Activated naive CD8-positive, alpha-beta T cell (primary cell): Measurements from ENCODE around the gene NECTIN4.
A peak's percentile ranks its signal among the peaks of the same experiment; 100 is the strongest.

Source experiments
- H3K27ac Mint-ChIP-seq: one replicate; pipeline ENCODE4 v1.8.0; 2021; ENCODE audit warnings: mixed read lengths
- H3K27me3 Mint-ChIP-seq: one replicate; pipeline ENCODE4 v1.8.0; 2021; ENCODE audit warnings: mixed read lengths
- H3K36me3 Mint-ChIP-seq: one replicate; pipeline ENCODE4 v1.8.0; 2021; ENCODE audit warnings: mixed read lengths
- H3K4me1 Mint-ChIP-seq: one replicate; pipeline ENCODE4 v1.8.0; 2021; ENCODE audit warnings: low read depth, mixed read lengths
- H3K4me3 Mint-ChIP-seq: one replicate; pipeline ENCODE4 v1.8.0; 2021; ENCODE audit warnings: mild to moderate bottlenecking, mixed read lengths
- H3K9me3 Mint-ChIP-seq: one replicate; pipeline ENCODE4 v1.8.0; 2021; ENCODE audit warnings: low read depth, mixed read lengths

NECTIN4 gene

DNA sequence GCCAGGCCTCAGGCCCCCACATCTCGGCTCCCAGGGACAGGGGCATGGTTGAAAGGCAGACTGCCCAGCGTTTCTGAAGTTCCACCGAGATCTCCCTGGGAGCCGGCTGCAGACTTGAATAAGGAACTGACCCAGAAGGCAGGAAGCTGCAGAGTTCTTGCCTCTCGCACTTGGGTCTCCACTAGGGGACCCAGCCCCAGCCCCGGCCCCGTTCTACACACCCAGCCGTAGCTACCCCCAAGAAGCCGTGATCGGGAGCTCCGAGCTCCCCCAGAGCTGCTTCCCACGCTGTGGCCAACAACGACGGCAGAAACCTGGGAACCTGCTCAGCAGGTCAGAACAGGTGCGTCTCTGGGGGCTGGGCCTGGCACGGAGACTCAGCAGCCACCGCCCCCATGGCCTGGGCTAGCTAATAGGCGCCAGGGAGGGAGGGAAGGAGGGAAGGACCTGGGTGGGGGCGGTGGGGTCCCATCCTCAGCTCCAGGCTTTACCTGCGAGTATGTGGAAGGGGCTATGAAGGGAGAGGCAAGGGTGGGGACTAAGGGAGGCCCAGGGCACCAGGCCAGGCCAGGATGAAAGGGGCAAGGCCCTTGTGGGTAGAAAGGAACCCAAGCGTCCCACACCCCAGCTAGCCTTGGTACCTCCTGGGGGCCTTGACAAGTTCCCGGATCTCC is at the start of gene NECTIN4:
Gene NECTIN4 (minus strand): TSS at position 308 of the 674 bp plus-strand sequence. CDS start 262 bp downstream, at position 46.
- H3K36me3 Mint-ChIP-seq: no peaks in the 10 kb centered on the region
- no peaks in the 10 kb centered on the region for H3K9me3 Mint-ChIP-seq
- H3K4me3 Mint-ChIP-seq: no peak within 1 kb of the TSS
- H3K27me3 Mint-ChIP-seq: no peaks in the 10 kb centered on the region
- H3K4me1 Mint-ChIP-seq: peaks cover 36% of the 10 kb centered on the region
- H3K27ac Mint-ChIP-seq: peak within 1 kb of the TSS; percentile 11

DNA sequence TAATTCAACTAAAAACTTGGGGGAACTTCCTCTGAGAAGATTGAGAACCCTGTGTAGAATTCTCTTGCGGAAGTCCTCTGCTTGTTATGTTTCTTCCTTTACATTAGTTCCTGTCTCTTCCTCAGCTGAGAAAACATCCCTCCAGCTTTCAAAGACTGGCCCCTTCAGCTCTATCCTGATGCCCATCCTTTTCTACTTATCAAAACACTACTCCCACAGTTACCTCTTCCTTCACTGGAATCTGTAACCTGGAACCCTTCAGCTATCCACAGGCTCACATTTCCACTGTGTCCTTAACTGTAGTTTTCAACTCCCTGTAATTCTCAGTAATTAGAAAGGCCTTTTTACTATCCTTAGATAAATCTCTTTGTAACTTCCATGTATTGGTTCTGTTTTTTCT is 49.1 kb upstream of the NECTIN4 start:
- peak overlapping the region; percentile 17 for H3K27ac Mint-ChIP-seq
- H3K9me3 Mint-ChIP-seq: no peaks in the 10 kb centered on the region
- no peaks in the 10 kb centered on the region for H3K27me3 Mint-ChIP-seq
- H3K4me1 Mint-ChIP-seq: peaks cover 5% of the 10 kb centered on the region
- H3K36me3 Mint-ChIP-seq: no peaks in the 10 kb centered on the region
- H3K4me3 Mint-ChIP-seq: no peak overlapping the region

DNA sequence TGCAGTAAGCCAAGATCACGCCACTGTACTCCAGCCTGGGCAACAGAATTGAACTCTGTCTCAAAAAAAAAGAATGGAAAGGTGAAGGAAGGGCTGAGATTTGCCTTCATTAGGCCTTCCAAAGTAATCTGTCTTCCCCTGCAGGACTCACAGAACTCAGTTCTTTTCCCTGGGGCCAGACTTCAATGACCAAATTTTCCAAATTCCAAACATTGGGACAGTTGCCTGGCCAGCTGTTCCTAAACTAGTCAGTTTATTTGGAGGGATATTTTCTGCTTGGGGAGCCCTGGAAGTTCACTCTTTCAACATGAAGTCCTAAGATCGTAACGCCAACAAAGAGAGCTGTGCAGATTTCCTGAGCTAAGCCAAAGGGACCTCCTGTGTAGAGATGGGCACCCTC is 48.5 kb upstream of the NECTIN4 start:
- Mint-ChIP-seq H3K27me3 (no peaks in the 10 kb centered on the region), H3K9me3 (no peaks in the 10 kb centered on the region), H3K4me1 (peaks cover 5% of the 10 kb centered on the region), H3K36me3 (no peaks in the 10 kb centered on the region), H3K27ac (no peak overlapping the region), H3K4me3 (no peak overlapping the region)

DNA sequence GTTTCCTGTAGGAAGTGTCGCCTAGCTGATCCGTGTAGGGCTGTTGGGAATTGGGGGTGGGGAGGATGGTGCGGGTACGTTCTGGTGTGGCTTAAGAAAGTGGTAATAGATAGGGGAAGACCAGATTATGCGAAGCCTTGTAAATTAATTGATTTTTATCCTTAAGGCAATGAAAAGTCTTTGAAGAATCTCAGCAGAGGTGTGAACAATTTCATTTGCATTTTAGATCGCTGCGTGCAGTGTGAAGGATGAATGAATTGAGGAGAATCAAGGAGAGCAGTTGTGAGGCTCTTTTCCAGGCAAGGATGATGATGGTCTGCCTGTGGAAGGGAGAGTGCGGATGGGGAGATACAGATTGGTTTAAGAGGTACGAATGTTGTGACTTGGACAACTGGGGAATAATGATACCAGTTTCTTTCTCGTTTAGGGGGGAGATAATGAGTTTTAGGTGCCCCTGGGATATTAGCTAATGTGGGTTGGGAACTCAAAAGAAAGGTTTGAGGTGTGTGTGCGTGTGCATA is 43.9 kb upstream of the NECTIN4 start:
- Mint-ChIP-seq H3K27me3 (no peaks in the 10 kb centered on the region), H3K9me3 (no peaks in the 10 kb centered on the region), H3K4me3 (no peak overlapping the region), H3K4me1 (peaks cover 40% of the 10 kb centered on the region), H3K27ac (no peak overlapping the region), H3K36me3 (peaks cover 4% of the 10 kb centered on the region)

DNA sequence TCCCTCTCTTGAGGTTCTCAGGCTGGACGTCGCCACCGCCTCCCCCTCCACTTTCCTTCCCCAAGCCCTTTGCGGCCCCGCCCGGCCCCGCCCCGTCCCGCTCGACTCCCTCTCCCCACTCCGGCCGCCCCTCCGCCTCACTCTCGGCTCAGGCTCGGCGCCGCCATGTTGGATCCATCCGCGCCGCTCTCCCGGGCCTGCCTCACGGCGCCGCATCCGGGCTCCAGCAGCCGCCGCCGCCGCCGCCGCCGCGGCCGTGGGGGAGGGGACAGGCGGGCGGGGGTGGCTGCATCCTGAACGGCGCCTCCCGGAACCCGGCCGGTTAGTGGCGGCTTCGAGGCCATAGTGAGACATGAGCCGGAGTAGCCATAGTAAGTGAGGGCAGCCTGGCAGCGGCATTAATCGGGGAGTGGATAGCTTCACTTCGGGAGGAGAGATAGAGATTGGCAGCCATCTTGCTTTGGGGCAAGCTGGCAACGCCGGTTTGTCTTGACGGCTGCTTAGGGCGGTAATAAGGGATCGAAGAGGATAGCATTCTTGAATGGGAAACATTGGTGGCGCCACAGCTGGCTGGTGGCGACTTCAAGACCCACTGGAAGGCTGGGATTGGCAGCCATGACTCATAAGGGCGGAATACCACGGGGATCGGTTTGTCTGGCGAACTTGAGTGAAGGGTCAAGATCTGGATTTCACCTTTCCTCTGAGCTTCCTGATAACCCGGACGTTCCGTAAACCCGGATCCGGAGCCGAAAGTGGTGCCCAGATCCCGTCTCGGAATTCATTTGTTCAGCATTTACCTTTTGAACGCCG is 43.3 kb upstream of the NECTIN4 start, which contains the start of gene DEDD:
Gene DEDD (minus strand): TSS at position 258 of the 810 bp plus-strand sequence. CDS start 8,205 bp downstream, outside the sequence.
- no peaks in the 10 kb centered on the region for H3K9me3 Mint-ChIP-seq
- no peaks in the 10 kb centered on the region for H3K27me3 Mint-ChIP-seq
- no peak within 1 kb of the TSS for H3K4me3 Mint-ChIP-seq
- H3K36me3 Mint-ChIP-seq: peaks cover 4% of the 10 kb centered on the region
- H3K27ac Mint-ChIP-seq: peak within 1 kb of the TSS; percentile 97
- peaks cover 46% of the 10 kb centered on the region for H3K4me1 Mint-ChIP-seq

DNA sequence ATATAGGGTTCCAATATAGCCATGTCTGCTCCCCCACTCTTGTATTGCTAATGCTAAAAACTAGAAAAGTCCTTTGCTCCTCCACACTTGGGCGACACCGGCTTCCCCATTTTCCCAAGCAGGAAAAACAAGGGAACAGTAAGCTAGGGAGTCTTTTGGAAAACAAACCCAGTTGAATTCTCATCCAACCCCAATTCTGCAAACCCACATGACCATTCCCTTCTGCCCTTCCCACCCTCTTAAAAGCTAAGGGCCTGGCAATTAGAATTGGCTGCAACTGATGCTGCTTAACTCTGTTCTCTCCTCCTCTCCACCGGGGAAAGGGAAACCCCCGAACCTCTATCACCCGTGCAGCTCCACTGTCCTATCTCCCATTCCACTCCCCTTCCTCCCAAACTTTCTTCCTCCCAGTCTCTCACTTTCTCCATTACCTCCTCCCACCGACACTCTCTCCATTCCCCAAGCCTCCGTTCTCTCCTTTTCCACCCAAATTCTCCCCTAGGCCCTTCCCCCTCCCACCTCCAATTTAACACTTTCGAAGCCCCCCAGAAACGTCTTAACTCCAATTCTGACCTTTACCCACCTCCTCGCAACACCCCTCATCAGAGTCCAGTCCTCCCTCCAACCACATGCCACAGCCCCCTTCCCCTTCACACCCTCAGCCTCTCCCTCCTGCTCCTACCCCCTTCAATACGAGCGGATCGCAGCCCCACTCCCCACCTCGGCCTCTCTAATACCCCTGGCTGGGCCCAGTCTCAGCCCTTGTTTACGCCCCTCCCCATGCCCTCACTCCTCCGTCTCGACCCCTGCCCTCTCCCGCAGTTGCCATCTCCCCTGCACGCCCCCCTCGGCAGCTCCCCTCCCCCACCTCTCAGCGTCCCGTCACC is 42.4 kb upstream of the NECTIN4 start:
- Mint-ChIP-seq H3K36me3 (peaks cover 5% of the 10 kb centered on the region), H3K4me1 (peaks cover 54% of the 10 kb centered on the region), H3K4me3 (no peak overlapping the region), H3K27me3 (no peaks in the 10 kb centered on the region), H3K9me3 (no peaks in the 10 kb centered on the region), H3K27ac (peak overlapping the region; percentile 97)

DNA sequence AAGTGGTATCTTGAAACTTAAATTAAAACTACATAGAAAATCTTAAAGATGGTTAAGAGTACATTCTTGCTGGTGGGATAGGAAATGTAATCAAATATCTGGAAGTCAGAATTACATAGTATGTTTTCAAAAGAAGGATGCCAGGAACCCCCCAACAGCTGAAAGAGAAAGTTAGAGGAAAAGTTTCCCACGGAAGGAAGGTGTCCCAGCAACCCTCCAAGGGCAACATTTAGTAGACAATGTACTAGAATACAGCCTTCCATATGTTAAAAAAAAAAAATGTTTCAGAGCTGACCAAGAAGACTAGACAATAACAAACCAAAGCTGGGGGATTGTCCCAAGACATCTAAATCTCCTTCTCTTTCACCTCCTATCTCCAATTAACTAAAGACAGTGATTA is 40.9 kb upstream of the NECTIN4 start:
- no peaks in the 10 kb centered on the region for H3K9me3 Mint-ChIP-seq
- H3K4me1 Mint-ChIP-seq: peaks cover 62% of the 10 kb centered on the region
- H3K36me3 Mint-ChIP-seq: peaks cover 13% of the 10 kb centered on the region
- H3K27me3 Mint-ChIP-seq: no peaks in the 10 kb centered on the region
- H3K27ac Mint-ChIP-seq: peak overlapping the region; percentile 97
- H3K4me3 Mint-ChIP-seq: no peak overlapping the region

DNA sequence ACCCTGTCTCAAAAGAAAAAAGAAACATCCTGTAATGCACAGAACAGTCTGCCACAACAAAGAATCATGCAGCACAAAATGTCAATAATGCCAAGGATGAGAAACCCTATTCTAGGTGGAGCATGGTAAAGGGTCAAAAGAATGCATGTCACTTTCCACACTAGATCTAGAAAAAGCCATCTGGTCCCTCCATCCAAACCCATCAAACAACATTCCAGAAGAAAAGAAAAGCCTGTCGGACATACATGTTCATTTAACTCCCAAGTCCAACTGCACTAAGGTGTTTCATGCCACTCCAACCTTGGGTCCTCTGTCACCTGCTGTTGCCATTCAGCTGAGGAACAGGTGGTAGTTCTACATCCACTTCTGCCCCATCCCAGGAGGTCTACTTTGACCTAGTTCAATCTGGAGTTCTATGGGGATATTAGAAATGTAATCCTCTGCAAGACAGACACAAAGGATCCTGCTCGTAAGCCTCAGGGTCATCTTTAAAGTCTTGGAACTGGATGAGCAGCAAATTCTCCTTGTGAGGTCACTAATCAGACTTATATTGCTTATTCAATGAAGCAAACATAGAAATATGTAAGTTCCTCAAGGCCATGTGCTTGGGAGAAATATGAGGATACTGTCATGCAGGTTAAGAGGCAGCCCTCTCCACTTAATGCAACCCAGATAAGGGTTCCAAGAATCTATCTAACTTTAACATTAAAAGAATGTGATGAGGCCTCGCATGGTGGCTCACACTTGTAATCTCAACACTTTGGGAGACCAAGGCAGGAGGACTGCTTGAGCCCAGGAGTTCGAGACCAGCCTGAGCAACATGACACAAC is 39.4 kb upstream of the NECTIN4 start:
- Mint-ChIP-seq H3K27ac (peak overlapping the region; percentile 97), H3K4me1 (peaks cover 58% of the 10 kb centered on the region), H3K27me3 (no peaks in the 10 kb centered on the region), H3K36me3 (peaks cover 13% of the 10 kb centered on the region), H3K4me3 (peak overlapping the region; percentile 27), H3K9me3 (no peaks in the 10 kb centered on the region)

DNA sequence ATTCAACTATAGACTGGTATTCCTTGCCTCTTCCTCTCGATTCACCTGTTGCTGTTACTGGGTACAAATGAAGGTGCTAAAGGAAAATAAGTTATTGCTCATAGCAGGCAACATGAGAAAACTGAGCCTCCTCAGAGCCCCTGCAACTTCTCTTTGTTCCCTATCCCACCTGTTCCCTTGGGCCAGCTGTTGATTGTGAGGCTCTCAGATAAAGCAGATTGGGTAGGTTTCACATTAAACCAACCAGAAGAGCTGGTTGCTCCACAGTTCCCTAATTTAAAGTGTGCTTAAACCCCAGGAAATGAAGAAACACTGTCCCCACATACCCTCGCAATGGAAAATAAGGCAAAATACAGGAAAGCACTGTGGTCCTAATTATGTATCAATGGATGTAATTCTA is 38.3 kb upstream of the NECTIN4 start:
- peak overlapping the region; percentile 86 for H3K27ac Mint-ChIP-seq
- peaks cover 58% of the 10 kb centered on the region for H3K4me1 Mint-ChIP-seq
- H3K36me3 Mint-ChIP-seq: peaks cover 13% of the 10 kb centered on the region
- H3K9me3 Mint-ChIP-seq: no peaks in the 10 kb centered on the region
- H3K27me3 Mint-ChIP-seq: no peaks in the 10 kb centered on the region
- no peak overlapping the region for H3K4me3 Mint-ChIP-seq

DNA sequence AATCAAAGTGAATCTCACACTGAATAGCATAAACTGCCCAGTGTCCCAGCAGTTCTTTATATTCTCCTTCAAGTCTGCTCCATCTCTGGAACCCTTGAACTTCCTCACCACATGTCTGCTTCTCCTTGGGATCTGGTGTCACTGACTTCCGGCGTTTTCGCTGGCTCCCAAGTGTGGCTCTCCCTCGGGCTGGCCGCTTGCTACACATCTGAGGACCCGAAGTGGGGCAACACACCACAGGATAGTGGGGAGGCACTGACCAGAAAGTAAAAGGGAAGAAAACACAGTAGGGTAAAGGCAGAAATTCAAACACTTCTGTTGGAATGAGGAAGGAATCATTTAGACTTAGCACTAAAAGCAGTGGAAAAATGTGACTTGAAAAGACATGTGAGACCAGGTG is 33.6 kb upstream of the NECTIN4 start:
- Mint-ChIP-seq H3K36me3 (peaks cover 11% of the 10 kb centered on the region), H3K9me3 (no peaks in the 10 kb centered on the region), H3K4me3 (no peak overlapping the region), H3K4me1 (peaks cover 49% of the 10 kb centered on the region), H3K27ac (peak overlapping the region; percentile 64), H3K27me3 (no peaks in the 10 kb centered on the region)

DNA sequence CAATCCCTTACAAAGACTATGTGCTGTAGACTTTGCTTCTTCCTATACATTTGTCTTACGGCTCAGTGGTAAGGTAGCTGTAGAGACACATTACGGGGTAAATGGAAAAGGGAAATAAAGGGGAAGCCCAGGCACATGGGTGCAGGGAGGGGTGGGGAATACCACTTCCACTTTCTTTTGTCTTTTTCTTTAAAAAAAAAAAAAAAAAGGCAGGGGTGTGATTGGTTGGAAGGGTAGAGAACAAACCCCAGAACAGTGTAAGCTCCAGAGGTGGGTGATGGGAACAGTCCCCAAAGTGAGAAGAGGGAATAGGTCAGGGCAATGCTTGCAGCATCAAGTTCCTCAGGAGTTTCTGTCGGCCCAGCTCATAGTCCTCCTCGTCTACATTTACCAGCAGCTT is 32.5 kb upstream of the NECTIN4 start:
- no peaks in the 10 kb centered on the region for H3K9me3 Mint-ChIP-seq
- H3K27me3 Mint-ChIP-seq: no peaks in the 10 kb centered on the region
- peaks cover 13% of the 10 kb centered on the region for H3K36me3 Mint-ChIP-seq
- peak overlapping the region; percentile 81 for H3K27ac Mint-ChIP-seq
- no peak overlapping the region for H3K4me3 Mint-ChIP-seq
- peaks cover 42% of the 10 kb centered on the region for H3K4me1 Mint-ChIP-seq

DNA sequence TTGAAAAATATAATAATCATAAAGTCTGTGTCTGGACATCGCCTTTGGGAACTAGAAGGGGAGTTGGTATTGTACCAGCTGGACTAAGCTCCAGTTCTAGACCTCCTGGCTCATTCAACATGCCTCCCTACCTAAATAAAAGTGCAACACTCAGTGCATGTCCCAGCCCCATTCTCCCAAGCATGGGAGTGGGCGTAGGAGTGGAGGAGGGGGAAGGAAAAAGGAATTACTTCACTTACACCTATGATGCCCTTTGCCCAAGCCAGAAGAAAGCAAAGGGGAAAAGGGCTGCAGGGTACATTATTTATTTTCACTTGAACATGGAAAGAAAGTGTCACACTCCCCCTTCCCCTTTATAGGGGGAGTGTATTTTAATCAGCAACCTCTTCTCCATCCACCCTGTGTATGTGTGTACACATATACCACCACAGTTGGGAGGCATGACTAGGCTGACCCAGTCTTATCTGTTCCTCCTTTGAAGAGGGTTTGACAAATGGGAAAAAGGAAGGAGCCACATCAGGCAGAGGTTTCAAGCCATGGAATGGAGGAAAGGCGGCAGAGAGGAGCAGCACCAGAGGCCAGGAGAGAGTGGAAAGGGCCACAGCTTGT is 31.8 kb upstream of the NECTIN4 start:
- Mint-ChIP-seq H3K9me3 (no peaks in the 10 kb centered on the region), H3K27me3 (no peaks in the 10 kb centered on the region), H3K4me3 (no peak overlapping the region), H3K4me1 (peaks cover 42% of the 10 kb centered on the region), H3K27ac (peak overlapping the region; percentile 81), H3K36me3 (peaks cover 9% of the 10 kb centered on the region)

DNA sequence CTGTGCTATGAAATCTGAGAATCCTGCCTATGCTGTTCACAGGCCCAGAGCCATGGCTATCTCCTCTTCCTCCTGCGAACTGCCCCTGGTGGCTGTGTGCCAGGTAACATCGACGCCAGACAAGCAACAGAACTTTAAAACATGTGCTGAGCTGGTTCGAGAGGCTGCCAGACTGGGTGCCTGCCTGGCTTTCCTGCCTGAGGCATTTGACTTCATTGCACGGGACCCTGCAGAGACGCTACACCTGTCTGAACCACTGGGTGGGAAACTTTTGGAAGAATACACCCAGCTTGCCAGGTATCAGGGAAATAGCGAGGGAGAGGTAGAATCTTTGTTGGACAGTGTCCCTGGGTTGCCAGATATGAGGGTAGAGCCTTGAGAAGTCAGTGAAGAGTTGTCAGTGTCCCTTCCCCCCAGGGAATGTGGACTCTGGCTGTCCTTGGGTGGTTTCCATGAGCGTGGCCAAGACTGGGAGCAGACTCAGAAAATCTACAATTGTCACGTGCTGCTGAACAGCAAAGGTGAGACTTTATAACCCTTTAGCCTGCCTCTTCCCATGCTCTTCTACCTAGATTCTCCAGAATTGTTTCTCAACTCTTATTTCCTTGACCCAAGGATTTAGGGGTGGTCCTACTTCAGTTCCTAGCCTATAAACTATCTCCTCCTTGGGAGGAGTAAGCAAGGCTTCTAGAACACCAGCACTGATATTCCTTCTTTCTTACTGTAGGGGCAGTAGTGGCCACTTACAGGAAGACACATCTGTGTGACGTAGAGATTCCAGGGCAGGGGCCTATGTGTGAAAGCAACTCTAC is 29.9 kb upstream of the NECTIN4 start:
- H3K4me1 Mint-ChIP-seq: peaks cover 55% of the 10 kb centered on the region
- H3K4me3 Mint-ChIP-seq: peak overlapping the region; percentile 98
- H3K27me3 Mint-ChIP-seq: no peaks in the 10 kb centered on the region
- peaks cover 9% of the 10 kb centered on the region for H3K36me3 Mint-ChIP-seq
- H3K9me3 Mint-ChIP-seq: no peaks in the 10 kb centered on the region
- peak overlapping the region; percentile 98 for H3K27ac Mint-ChIP-seq
